ENCODE results near the gene ATF3. TPM values are rescaled to one million over a fixed set of nuclear protein-coding genes. Genes with fewer than 3 reads are reported as not detected.

The ATF3 gene
- total and polyA plus RNA-seq, 2 of the 4 experiments (the other 2 are of a cell fraction), result 9.9 to 12.3 TPM

GRCh38 chr1:212595787-212596714 is 12.5 kb upstream of the ATF3 start:
- Histone ChIP-seq H3K14ac (replicated peaks; ENCODE audit: low read depth, low read length) (peak overlapping the region; percentile 94), H3K4me3 (ENCODE audit: insufficient read depth, low read depth, low read length) (peak overlapping the region; percentile 31; the same call in 1 of the 2 replicates), H2AK9ac (replicated peaks; ENCODE audit: low read depth, low read length, poor library complexity) (peak overlapping the region; percentile 84), H3K9me1 (ENCODE audit: insufficient read depth, low read length) (peaks cover 6% of the 10 kb centered on the region; the same call in 1 of the 2 replicates), H4K91ac (ENCODE audit: insufficient read depth, low read depth, low read length) (peak overlapping the region; percentile 99), H2AFZ (replicated peaks; ENCODE audit: low read length, poor library complexity) (peak overlapping the region; percentile 83), H3K23ac (ENCODE audit: low read depth, low read length) (peak overlapping the region; percentile 97), H2BK120ac (ENCODE audit: low read depth, low read length) (peak overlapping the region; percentile 98), H3K4me1 (ENCODE audit: control insufficient read depth, insufficient read depth, low read length) (peaks cover 10% of the 10 kb centered on the region), H3K9me3 (ENCODE audit: control insufficient read depth, insufficient read depth, low read length) (no peaks in the 10 kb centered on the region), H3K27me3 (ENCODE audit: control insufficient read depth, insufficient read depth, low read length) (peaks cover 9% of the 10 kb centered on the region), H2BK15ac (ENCODE audit: low read depth, low read length) (peak overlapping the region; percentile 96; the same call in 2 of the 3 replicates), H2AK5ac (ENCODE audit: low read depth, low read length) (peak overlapping the region; percentile 87), H3K18ac (ENCODE audit: low read depth, low read length) (peak overlapping the region; percentile 95), H4K5ac (ENCODE audit: low read depth, low read length) (peak overlapping the region; percentile 94), H3K56ac (ENCODE audit: extremely low read depth, insufficient read depth, low read length) (peak overlapping the region; percentile 95), H3K27ac (ENCODE audit: insufficient read depth, low read length) (peak overlapping the region; percentile 98), H3K4ac (ENCODE audit: low read depth, low read length) (peak overlapping the region; percentile 98), H2BK20ac (ENCODE audit: low read depth, low read length) (peak overlapping the region; percentile 95), H4K8ac (ENCODE audit: low read depth in 2 of 2, low read length in 2 of 2) (peak overlapping the region; percentile 66 to 97), H3K36me3 (ENCODE audit: control insufficient read depth, insufficient read depth, low read length) (no peaks in the 10 kb centered on the region), H3K4me2 (ENCODE audit: low read depth, low read length) (peak overlapping the region; percentile 79), H4K20me1 (ENCODE audit: insufficient read depth, low read length) (no peaks in the 10 kb centered on the region), H3K79me1 (ENCODE audit: low read depth in 1 of 2, low read length in 2 of 2) (no peaks in the 10 kb centered on the region), H3K9ac (ENCODE audit: low read depth, low read length) (peak overlapping the region; percentile 66), H2BK5ac (ENCODE audit: low read depth, low read length, poor library complexity, severe bottlenecking) (peak overlapping the region; percentile 98)
- DNase-seq (peak; percentile 99), ATAC-seq (ENCODE audit: low read depth) (peak; percentile 90)
- ChIA-PET POLR2A (ENCODE audit: unreplicated experiment) (no interaction called here), CTCF (interaction anchor here (1.5 kb wide), 1 partner anchor 26 kb away, joined by 3 read pairs; no protein-coding TSS in a partner anchor)
- intact Hi-C loops (cut with micrococcal nuclease) (loop anchor here (1.0 kb wide), 3 partner anchors 12 to 119 kb away; partner anchors contain the start of gene ATF3), in situ Hi-C loops (cut with MboI; ENCODE audit: low sequenced_read_pairs) (loop anchor here (5.0 kb wide), 1 partner anchor 114 kb away; no protein-coding TSS in a partner anchor), dilution Hi-C loops (cut with HindIII; ENCODE audit: low sequenced_read_pairs, unreplicated experiment) (no loop called here)
- WGBS, 2 experiments (ENCODE audit: extremely low coverage in 2 of 2, insufficient read length in 1 of 2), result no CpG with 5 or more reads among the region's 8 CpGs
- BruUV-seq (replicated peaks), result no TSS peak
- TF ChIP-seq RAD21 (IDR thresholded peaks at IDR 0.05; ENCODE audit: low read length) (peak; percentile 68), NFE2L2 (IDR thresholded peaks at IDR 0.05; ENCODE audit: low read depth, low read length) (peak; percentile 82), RCOR1 (IDR thresholded peaks at IDR 0.05; ENCODE audit: insufficient replicate concordance, low read length) (no peak), BHLHE40 (IDR thresholded peaks at IDR 0.05; ENCODE audit: low read depth, low read length) (no peak; the same call in 1 of the 2 replicates), FOS (IDR thresholded peaks at IDR 0.05; ENCODE audit: low read depth, low read length) (peak; percentile 95), MAFK (IDR thresholded peaks at IDR 0.05; ENCODE audit: low read depth, low read length) (peak; percentile 29; the same call in 1 of the 2 replicates), POLR2A (IDR thresholded peaks at IDR 0.05; ENCODE audit: low read depth, low read length) (peak; percentile 14; the same call in 1 of the 2 replicates), CHD1 (IDR thresholded peaks at IDR 0.05; ENCODE audit: low read depth, low read length) (no peak), CTCF (conservative IDR thresholded peaks at IDR 0.05; ENCODE audit: low read depth, low read length) (peak; percentile 75), USF2 (IDR thresholded peaks at IDR 0.05; ENCODE audit: low read depth, low read length) (no peak), MAZ (IDR thresholded peaks at IDR 0.05; ENCODE audit: borderline replicate concordance, low read depth, low read length) (peak; percentile 10; the same call in 1 of the 2 replicates), MXI1 (IDR thresholded peaks at IDR 0.05; ENCODE audit: borderline replicate concordance, low read depth, low read length) (no peak)
- TF ChIP-seq, protein P1, sequence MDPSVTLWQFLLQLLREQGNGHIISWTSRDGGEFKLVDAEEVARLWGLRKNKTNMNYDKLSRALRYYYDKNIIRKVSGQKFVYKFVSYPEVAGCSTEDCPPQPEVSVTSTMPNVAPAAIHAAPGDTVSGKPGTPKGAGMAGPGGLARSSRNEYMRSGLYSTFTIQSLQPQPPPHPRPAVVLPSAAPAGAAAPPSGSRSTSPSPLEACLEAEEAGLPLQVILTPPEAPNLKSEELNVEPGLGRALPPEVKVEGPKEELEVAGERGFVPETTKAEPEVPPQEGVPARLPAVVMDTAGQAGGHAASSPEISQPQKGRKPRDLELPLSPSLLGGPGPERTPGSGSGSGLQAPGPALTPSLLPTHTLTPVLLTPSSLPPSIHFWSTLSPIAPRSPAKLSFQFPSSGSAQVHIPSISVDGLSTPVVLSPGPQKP (IDR thresholded peaks at IDR 0.05; ENCODE audit: borderline replicate concordance, low read depth, low read length), result no peak
